H1 (cell line): ENCODE measurements around the gene GXYLT1. TPM values are rescaled to one million over a fixed set of nuclear protein-coding genes. Genes with fewer than 3 reads are reported as not detected.
A peak's percentile ranks its signal among the peaks of the same experiment; 100 is the strongest.

Experiments used
- CTCF ChIA-PET: fragments of 300-600 bp; sonication (Branson Sonifier 250); formaldehyde crosslinking; loops from one replicate; lab custom pipeline; 2021; ENCODE audit not compliant: partially characterized antibody; lab: Charles Lee
- POLR2A ChIA-PET: fragments of 300-600 bp; sonication (Branson Sonifier 250); formaldehyde crosslinking; loops from one replicate; lab custom pipeline; 2021; ENCODE audit warnings: inconsistent platforms; ENCODE audit not compliant: partially characterized antibody; lab: Charles Lee
- DNase-seq, 2 experiments: peaks; one replicate each; pipeline versions ENCODE4 v3.0.0 to v3.0.0-alpha.2; 2010 to 2022; ENCODE audit warnings: low spot score in 2 of 2, low read depth in 1 of 2, mixed read lengths in 1 of 2
- FAIRE-seq: peaks from 2 replicates; lab custom pipeline; 2011; peaks lifted over from hg19 to GRCh38; lab: Jason Lieb, UNC
- H2AFZ ChIP-seq: 2 replicates; pipeline ENCODE4 v1.8.1; 2012; ENCODE audit warnings: low read length, inconsistent platforms
- H2AK5ac ChIP-seq: 2 replicates; pipeline ENCODE4 v1.6.1; 2013; ENCODE audit warnings: low read depth, low read length
- H2BK120ac ChIP-seq: replicated peaks from 2 replicates; pipeline ENCODE3; 2013; ENCODE audit warnings: low read depth, low read length, inconsistent platforms
- H2BK12ac ChIP-seq: 2 replicates; pipeline ENCODE4 v1.6.1; 2013; ENCODE audit warnings: low read depth, low read length
- H2BK15ac ChIP-seq: 2 replicates; pipeline ENCODE4 v1.6.1; 2013; ENCODE audit warnings: low read length
- H2BK20ac ChIP-seq: 2 replicates; pipeline ENCODE4 v1.6.1; 2013; ENCODE audit warnings: low read length
- H2BK5ac ChIP-seq: 2 replicates; pipeline ENCODE4 v1.6.1; 2013; ENCODE audit warnings: low read depth, low read length
- H3K14ac ChIP-seq: 2 replicates; pipeline ENCODE4 v1.6.1; 2013; ENCODE audit warnings: inconsistent platforms; ENCODE audit not compliant: insufficient read length
- H3K18ac ChIP-seq: 2 replicates; pipeline ENCODE4 v1.6.1; 2013; ENCODE audit warnings: low read length; ENCODE audit errors: extremely low read depth
- H3K23ac ChIP-seq: 2 replicates; pipeline ENCODE4 v1.6.1; 2013; ENCODE audit warnings: inconsistent platforms; ENCODE audit not compliant: insufficient read length
- H3K23me2 ChIP-seq: 2 replicates; pipeline ENCODE4 v1.6.1; 2013; ENCODE audit warnings: low read depth, low read length
- H3K27ac ChIP-seq: 2 replicates; pipeline ENCODE4 v1.6.1; 2011; ENCODE audit warnings: low read depth, low read length, inconsistent platforms
- H3K27me3 ChIP-seq, 4 experiments: replicated peaks in 1 of 4; 1 replicate in 1 of 4; 2 replicates in 3 of 4; pipeline versions ENCODE4 v1.6.1 to v1.8.1; 2011 to 2013; ENCODE audit warnings: low read length in 3 of 4, mild to moderate bottlenecking in 3 of 4, inconsistent platforms in 2 of 4, mixed read lengths in 2 of 4, moderate library complexity in 1 of 4; ENCODE audit not compliant: control insufficient read depth in 3 of 4, insufficient read depth in 3 of 4; ENCODE audit errors: extremely low read depth in 1 of 4
- H3K36me3 ChIP-seq, 4 experiments: 2 replicates each; pipeline versions ENCODE4 v1.6.1 to v1.8.1; 2011 to 2013; ENCODE audit warnings: mild to moderate bottlenecking in 4 of 4, low read length in 3 of 4, moderate library complexity in 2 of 4, control low read depth in 1 of 4, inconsistent platforms in 1 of 4; ENCODE audit not compliant: insufficient read depth in 4 of 4, control insufficient read depth in 2 of 4
- H3K4ac ChIP-seq: replicated peaks from 2 replicates; pipeline ENCODE3; 2013; ENCODE audit warnings: low read length, low read depth, mixed read lengths, inconsistent platforms; ENCODE audit not compliant: insufficient read length
- H3K4me1 ChIP-seq, 4 experiments: replicated peaks in 1 of 4; 1 replicate in 1 of 4; 2 replicates in 3 of 4; pipeline versions ENCODE4 v1.6.1 to v1.8.1; 2011 to 2013; ENCODE audit warnings: low read length in 3 of 4, inconsistent platforms in 2 of 4, mixed read lengths in 1 of 4; ENCODE audit not compliant: insufficient read depth in 4 of 4, control insufficient read depth in 3 of 4
- H3K4me2 ChIP-seq, 2 experiments: 2 replicates each; pipeline versions ENCODE4 v1.6.1 to v1.8.1; 2011 to 2013; ENCODE audit warnings: low read depth in 2 of 2, low read length in 2 of 2, control low read depth in 1 of 2, inconsistent platforms in 1 of 2, mild to moderate bottlenecking in 1 of 2; ENCODE audit not compliant: insufficient read depth in 1 of 2
- H3K4me3 ChIP-seq, 4 experiments: fragments of 200-600, 300-600 bp in 1 of 4; sonication (generic), shearing (Covaris generic), sonication (Bioruptor Twin) in 1 of 4; 2 replicates each; pipeline versions ENCODE4 v1.5.1 to v1.8.1; 2011 to 2016; ENCODE audit warnings: low read length in 4 of 4, low read depth in 3 of 4, control low read depth in 2 of 4, inconsistent platforms in 2 of 4, mild to moderate bottlenecking in 2 of 4, mixed read lengths in 1 of 4, moderate library complexity in 1 of 4; ENCODE audit not compliant: insufficient read depth in 2 of 4; ENCODE audit errors: extremely low read depth in 1 of 4
- H3K56ac ChIP-seq: replicated peaks from 2 replicates; pipeline ENCODE3; 2013; ENCODE audit warnings: low read depth, mild to moderate bottlenecking, mixed read lengths, low read length, inconsistent platforms; ENCODE audit not compliant: insufficient read length
- H3K79me1 ChIP-seq: 2 replicates; pipeline ENCODE4 v1.6.1; 2013; ENCODE audit warnings: low read depth, low read length, control low read depth
- H3K79me2 ChIP-seq, 2 experiments: 2 replicates each; pipeline versions ENCODE4 v1.6.1 to v1.8.1; 2012 to 2013; ENCODE audit warnings: low read length in 2 of 2, mild to moderate bottlenecking in 2 of 2, inconsistent platforms in 1 of 2; ENCODE audit not compliant: insufficient read depth in 2 of 2, control insufficient read depth in 1 of 2
- H3K9ac ChIP-seq, 4 experiments: replicated peaks in 1 of 4; 1 replicate in 1 of 4; 2 replicates in 3 of 4; pipeline versions ENCODE4 v1.6.1 to v1.8.1; 2011 to 2013; ENCODE audit warnings: low read depth in 3 of 4, low read length in 3 of 4, control low read depth in 2 of 4, mild to moderate bottlenecking in 2 of 4, moderate library complexity in 2 of 4, inconsistent platforms in 1 of 4; ENCODE audit errors: extremely low read depth in 1 of 4
- H3K9me3 ChIP-seq, 2 experiments: 2 replicates each; pipeline versions ENCODE4 v1.6.1 to v1.8.1; 2012 to 2013; ENCODE audit warnings: mild to moderate bottlenecking in 2 of 2, moderate library complexity in 2 of 2, control low read depth in 1 of 2, inconsistent platforms in 1 of 2, low read depth in 1 of 2, low read length in 1 of 2, mixed read lengths in 1 of 2; ENCODE audit not compliant: insufficient read depth in 2 of 2
- H4K20me1 ChIP-seq, 2 experiments: replicated peaks in 1 of 2; 2 replicates each; pipeline versions ENCODE3 to v1.8.1; 2011 to 2013; ENCODE audit warnings: inconsistent platforms in 2 of 2, low read length in 2 of 2, mild to moderate bottlenecking in 1 of 2; ENCODE audit not compliant: insufficient read depth in 2 of 2, control insufficient read depth in 1 of 2
- H4K5ac ChIP-seq: 2 replicates; pipeline ENCODE4 v1.6.1; 2013; ENCODE audit warnings: low read length, low read depth, mixed read lengths, inconsistent platforms; ENCODE audit not compliant: insufficient read length
- H4K8ac ChIP-seq: 2 replicates; pipeline ENCODE4 v1.8.0; 2013; ENCODE audit warnings: mild to moderate bottlenecking, moderate library complexity, low read length, inconsistent platforms; ENCODE audit not compliant: insufficient read depth; ENCODE audit errors: extremely low read depth
- H4K91ac ChIP-seq: replicated peaks from 2 replicates; pipeline ENCODE3; 2013; ENCODE audit warnings: low read length, mixed read lengths, inconsistent platforms; ENCODE audit not compliant: insufficient read length
- CBX8 ChIP-seq: fragments of 300-800, 300-1000 bp; sonication (generic); IDR thresholded peaks from 2 replicates; pipeline ENCODE4 v1.7.1; 2016; ENCODE audit warnings: low read depth, low read length, borderline replicate concordance
- CTBP2 ChIP-seq: IDR thresholded peaks from 2 replicates; pipeline ENCODE4 v1.7.0; 2011; ENCODE audit warnings: borderline replicate concordance, mild to moderate bottlenecking, moderate library complexity, mixed read lengths, low read length; ENCODE audit not compliant: insufficient read depth, insufficient read length
- EGR1 ChIP-seq: IDR thresholded peaks from 2 replicates; pipeline ENCODE4 v1.6.1; 2011; ENCODE audit warnings: low read depth, low read length, borderline replicate concordance
- GABPA ChIP-seq: IDR thresholded peaks from 2 replicates; pipeline ENCODE4 v1.6.1; 2011; ENCODE audit warnings: mild to moderate bottlenecking, low read length, moderate library complexity, borderline replicate concordance; ENCODE audit not compliant: insufficient read depth
- JUN ChIP-seq: IDR thresholded peaks from 2 replicates; pipeline ENCODE4 v1.6.1; 2011; ENCODE audit warnings: low read depth, mild to moderate bottlenecking, improper control_type of control experiment, low read length
- POLR2AphosphoS5 ChIP-seq: IDR thresholded peaks from 2 replicates; pipeline ENCODE4 v1.6.1; 2011; ENCODE audit warnings: low read depth, low read length
- RAD21 ChIP-seq, 2 experiments: IDR thresholded peaks in 1 of 2; conservative IDR thresholded peaks in 1 of 2; 2 replicates each; pipeline ENCODE4 v1.6.1; 2011; ENCODE audit warnings: low read depth in 2 of 2, low read length in 2 of 2, improper control_type of control experiment in 1 of 2, inconsistent platforms in 1 of 2, mild to moderate bottlenecking in 1 of 2, moderate library complexity in 1 of 2
- RBBP5 ChIP-seq: IDR thresholded peaks from 2 replicates; pipeline ENCODE4 v1.7.1; 2012; ENCODE audit warnings: low read depth, mild to moderate bottlenecking, inconsistent platforms, low read length, moderate library complexity, borderline replicate concordance
- SAP30 ChIP-seq: fragments of 300-600 bp; sonication (generic); IDR thresholded peaks from 2 replicates; pipeline ENCODE4 v1.7.1; 2012; ENCODE audit warnings: low read length, moderate library complexity, mild to moderate bottlenecking, inconsistent platforms; ENCODE audit not compliant: insufficient read depth, insufficient replicate concordance
- SIRT6 ChIP-seq: IDR thresholded peaks from one replicate; pipeline ENCODE4 v1.7.1; 2012; ENCODE audit warnings: low read length, inconsistent platforms
- SUZ12 ChIP-seq: fragments of 200-600 bp; sonication (generic); IDR thresholded peaks from 2 replicates; pipeline ENCODE4 v1.6.1; 2012; ENCODE audit warnings: mild to moderate bottlenecking, inconsistent platforms, low read length, moderate library complexity, mixed read lengths
- polyA plus RNA-seq, 7 experiments: library from polyadenylated mRNA; depleted of rRNA in 3 of 7; stranded (reverse) in 5 of 7; unstranded in 2 of 7; fragments of >200 nt in 5 of 7; fragments of 200-250 nt in 2 of 7; gene quantifications; 1 replicate in 5 of 7; 2 replicates in 1 of 7; 4 replicates in 1 of 7; pipeline versions ENCODE4 v1.2.1 to v1.2.3, GENCODE V29; 2011 to 2013; ENCODE audit warnings: missing spikeins in 2 of 7, mixed read lengths in 2 of 7
- total RNA-seq: library from RNA; stranded (reverse); fragmentation: NEBNext Ultra II Directional; extraction: Animal tissue kit (Norgen Biotek cat#: 25700); gene quantifications from 2 replicates; pipeline ENCODE4 v1.2.1, GENCODE V29; 2021
- TF ChIP-seq, protein P1 (sequence below): IDR thresholded peaks from 2 replicates; pipeline ENCODE4 v1.6.1; 2012; ENCODE audit warnings: inconsistent platforms
- TF ChIP-seq, protein P2 (sequence below): IDR thresholded peaks from 2 replicates; pipeline ENCODE4 v1.6.1; 2011; ENCODE audit warnings: low read length, improper control_type of control experiment

GXYLT1 gene
- total and polyA plus RNA-seq, 2 of the 8 experiments (the other 6 are each of a cell fraction or from before 2014, with no cell fraction given), result 3.1 to 10.7 TPM

DNA sequence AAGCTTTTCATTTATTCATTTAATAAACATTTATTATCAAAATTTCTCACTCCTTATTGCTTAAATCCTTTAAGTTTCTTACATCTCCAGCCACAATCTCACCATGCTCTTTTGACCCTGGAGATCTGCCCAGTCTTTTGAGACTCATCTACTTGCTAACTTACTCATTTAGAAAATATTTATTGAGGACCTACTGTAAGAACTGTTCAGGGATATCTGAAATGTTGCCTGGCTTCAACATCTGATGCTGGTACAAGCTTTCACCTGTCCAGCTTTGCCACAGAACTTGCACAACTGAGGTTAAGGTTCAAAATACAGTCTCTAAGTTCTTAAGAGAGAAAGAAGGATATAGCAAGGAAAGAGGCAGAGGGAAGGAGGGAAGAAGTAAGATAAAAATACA, 17.5 kb upstream of the GXYLT1 start:
- Histone ChIP-seq H3K79me1 (no peaks in the 10 kb centered on the region), H3K9ac (peak overlapping the region in 1 of 4 experiments; percentile 34; a peak in 1 of 7 replicates), H4K8ac (no peak overlapping the region), H3K79me2 (no peaks in the 10 kb centered on the region), H3K27me3 (no peaks in the 10 kb centered on the region), H2BK12ac (no peak overlapping the region), H3K4me1 (no peaks in the 10 kb centered on the region), H4K91ac (no peak overlapping the region), H3K36me3 (no peaks in the 10 kb centered on the region), H2AK5ac (no peak overlapping the region), H3K27ac (no peak overlapping the region), H2BK15ac (no peak overlapping the region), H3K18ac (no peak overlapping the region), H3K14ac (no peak overlapping the region), H4K20me1 (no peaks in the 10 kb centered on the region), H2BK20ac (no peak overlapping the region), H3K4me3 (no peak overlapping the region), H4K5ac (no peak overlapping the region), H2BK5ac (no peak overlapping the region), H3K4me2 (no peak overlapping the region), H3K23ac (no peak overlapping the region), H2AFZ (no peak overlapping the region), H2BK120ac (no peak overlapping the region), H3K23me2 (no peaks in the 10 kb centered on the region), H3K56ac (no peak overlapping the region), H3K9me3 (no peaks in the 10 kb centered on the region), H3K4ac (no peak overlapping the region)
- DNase-seq (no peak), FAIRE-seq (no peak)
- POLR2A ChIA-PET, result no interaction called here
- CTCF ChIA-PET, result no interaction called here
- TF ChIP-seq, protein P1, sequence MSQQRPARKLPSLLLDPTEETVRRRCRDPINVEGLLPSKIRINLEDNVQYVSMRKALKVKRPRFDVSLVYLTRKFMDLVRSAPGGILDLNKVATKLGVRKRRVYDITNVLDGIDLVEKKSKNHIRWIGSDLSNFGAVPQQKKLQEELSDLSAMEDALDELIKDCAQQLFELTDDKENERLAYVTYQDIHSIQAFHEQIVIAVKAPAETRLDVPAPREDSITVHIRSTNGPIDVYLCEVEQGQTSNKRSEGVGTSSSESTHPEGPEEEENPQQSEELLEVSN, result no peak
- TF ChIP-seq EGR1 (no peak), CBX8 (no peak), JUN (no peak), SIRT6 (no peak), SAP30 (no peak), RBBP5 (no peak), RAD21 (IDR thresholded peaks at IDR 0.05 in 1 of 2, conservative IDR thresholded peaks at IDR 0.05 in 1 of 2; ENCODE audit: low read depth in 2 of 2, low read length in 2 of 2) (no peak), GABPA (no peak), SUZ12 (no peak), CTBP2 (no peak), POLR2AphosphoS5 (no peak)
- TF ChIP-seq, protein P2, sequence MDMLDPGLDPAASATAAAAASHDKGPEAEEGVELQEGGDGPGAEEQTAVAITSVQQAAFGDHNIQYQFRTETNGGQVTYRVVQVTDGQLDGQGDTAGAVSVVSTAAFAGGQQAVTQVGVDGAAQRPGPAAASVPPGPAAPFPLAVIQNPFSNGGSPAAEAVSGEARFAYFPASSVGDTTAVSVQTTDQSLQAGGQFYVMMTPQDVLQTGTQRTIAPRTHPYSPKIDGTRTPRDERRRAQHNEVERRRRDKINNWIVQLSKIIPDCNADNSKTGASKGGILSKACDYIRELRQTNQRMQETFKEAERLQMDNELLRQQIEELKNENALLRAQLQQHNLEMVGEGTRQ, result no peak
